K562 (cell line): ENCODE data around the gene PRRT1. TPM values are rescaled to one million over a fixed set of nuclear protein-coding genes. Genes with fewer than 3 reads are reported as not detected.

ENCODE experiments used
- ATAC-seq: fragments of 200-7000 bp; cut with Tn5 transposase; 3 replicates; pipeline ENCODE4 v1.9.1; 2020; ENCODE audit warnings: moderate library complexity
- BruUV-seq: library from RNA; stranded (reverse); fragments of 400-500 nt; replicated peaks from 2 replicates; lab custom pipeline; 2021; lab: Mats Ljungman, UMichigan
- CTCF ChIA-PET: fragments of 300-600 bp; formaldehyde crosslinking; extraction: SDS; loops from one replicate; lab custom pipeline; 2021; ENCODE audit warnings: low intra/inter-chr PET ratio; lab: Yijun Ruan, JAX
- POLR2A ChIA-PET: fragments of 300-600, 350-650 bp; sonication (Branson Sonifier 250); formaldehyde crosslinking; extraction: SDS; loops from one replicate; lab custom pipeline; 2021; ENCODE audit warnings: antibody characterized with exemption, inconsistent platforms; lab: Yijun Ruan, JAX
- DNase-seq, 4 experiments: peaks; one replicate each; pipeline versions ENCODE4 v3.0.0 to v3.0.0-alpha.2; 2011 to 2018; ENCODE audit warnings: low spot score in 3 of 4, mixed read lengths in 3 of 4; ENCODE audit errors: extremely low read depth in 1 of 4
- FAIRE-seq: peaks from 2 replicates; lab custom pipeline; 2011; peaks lifted over from hg19 to GRCh38; lab: Jason Lieb, UNC
- H2AFZ ChIP-seq: 2 replicates; pipeline ENCODE4 v1.6.0; 2011; ENCODE audit warnings: low read depth, low read length, control low read depth, inconsistent platforms
- H3K27ac ChIP-seq: fragments of 200-600 bp; 3 replicates; pipeline ENCODE4 v1.8.0; 2011; ENCODE audit warnings: low read depth, mild to moderate bottlenecking, control low read depth, inconsistent platforms, low read length, moderate library complexity, mixed read lengths; ENCODE audit errors: extremely low read depth
- H3K27me3 ChIP-seq, 2 experiments: fragments of 300-600 bp in 1 of 2; 2 replicates in 1 of 2; 3 replicates in 1 of 2; pipeline versions ENCODE4 v1.6.0 to v1.8.0; 2011; ENCODE audit warnings: inconsistent platforms in 2 of 2, low read length in 2 of 2, mild to moderate bottlenecking in 1 of 2, mixed read lengths in 1 of 2, moderate library complexity in 1 of 2; ENCODE audit not compliant: control insufficient read depth in 2 of 2, insufficient read depth in 2 of 2
- H3K36me3 ChIP-seq: fragments of 300-600 bp; 3 replicates; pipeline ENCODE4 v1.8.0; 2011; ENCODE audit warnings: mild to moderate bottlenecking, low read length, inconsistent platforms; ENCODE audit not compliant: control insufficient read depth, insufficient read depth
- H3K4me1 ChIP-seq, 2 experiments: fragments of 200-600 bp in 1 of 2; replicated peaks in 1 of 2; 2 replicates in 1 of 2; 3 replicates in 1 of 2; pipeline versions ENCODE4 v1.5.1 to v1.8.0; 2011; ENCODE audit warnings: inconsistent platforms in 2 of 2, low read length in 2 of 2, mild to moderate bottlenecking in 1 of 2, mixed read lengths in 1 of 2, moderate library complexity in 1 of 2; ENCODE audit not compliant: control insufficient read depth in 2 of 2, insufficient read depth in 2 of 2
- H3K4me2 ChIP-seq: 2 replicates; pipeline ENCODE4 v1.6.1; 2011; ENCODE audit warnings: low read length, control low read depth, inconsistent platforms, mixed read lengths; ENCODE audit not compliant: insufficient read depth
- H3K4me3 ChIP-seq: fragments of 200-600 bp; sonication (generic), shearing (Covaris generic); 2 replicates; pipeline ENCODE4 v1.5.1; 2016; ENCODE audit warnings: control low read depth, inconsistent platforms
- H3K79me2 ChIP-seq: fragments of 200-600 bp; 3 replicates; pipeline ENCODE4 v1.8.0; 2011; ENCODE audit warnings: low read length, inconsistent platforms; ENCODE audit not compliant: control insufficient read depth, insufficient read depth
- H3K9ac ChIP-seq, 2 experiments: 2 replicates each; pipeline versions ENCODE4 v1.6.0 to v1.6.1; 2011; ENCODE audit warnings: low read depth in 2 of 2, low read length in 2 of 2, control low read depth in 1 of 2, inconsistent platforms in 1 of 2, mild to moderate bottlenecking in 1 of 2, mixed read lengths in 1 of 2; ENCODE audit not compliant: insufficient read depth in 1 of 2
- H3K9me1 ChIP-seq: one replicate; pipeline ENCODE4 v1.6.0; 2011; ENCODE audit warnings: inconsistent platforms, mild to moderate bottlenecking, low read length, moderate library complexity; ENCODE audit not compliant: control insufficient read depth, insufficient read depth
- H3K9me3 ChIP-seq: replicated peaks from 2 replicates; pipeline ENCODE4 v1.5.1; 2011; ENCODE audit warnings: low read depth, low read length, inconsistent platforms; ENCODE audit not compliant: control insufficient read depth, insufficient read depth
- H4K20me1 ChIP-seq: replicated peaks from 2 replicates; pipeline ENCODE4 v1.6.1; 2011; ENCODE audit warnings: low read length, inconsistent platforms, mixed read lengths; ENCODE audit not compliant: control insufficient read depth, insufficient read depth
- CBFB ChIP-seq: sonication (generic); formaldehyde crosslinking; IDR thresholded peaks from 2 replicates; pipeline ENCODE4 v1.4.0; 2020; ENCODE audit warnings: mild to moderate bottlenecking, missing genetic modification reagents
- FOXP4 ChIP-seq: sonication (generic); formaldehyde crosslinking; IDR thresholded peaks from 2 replicates; pipeline ENCODE4 v1.8.0; 2022; ENCODE audit warnings: mild to moderate bottlenecking, missing genetic modification reagents, borderline replicate concordance
- HDAC1 ChIP-seq, 2 experiments: fragments of 450-650 bp; IDR thresholded peaks; 2 replicates each; pipeline ENCODE4 v1.6.1; 2016 to 2017; ENCODE audit warnings: inconsistent platforms in 1 of 2, mild to moderate bottlenecking in 1 of 2, moderate library complexity in 1 of 2
- KDM1A ChIP-seq, 2 experiments: fragments of 450-650 bp; IDR thresholded peaks; 2 replicates each; pipeline ENCODE4 v1.6.1; 2016; ENCODE audit warnings: mild to moderate bottlenecking in 2 of 2
- RCOR1 ChIP-seq, 2 experiments: IDR thresholded peaks; 2 replicates each; pipeline ENCODE4 v1.6.1; 2012; ENCODE audit warnings: low read depth in 2 of 2, low read length in 2 of 2, borderline replicate concordance in 1 of 2, improper control_type of control experiment in 1 of 2
- SOX6 ChIP-seq: fragments of 450-650 bp; IDR thresholded peaks from 2 replicates; pipeline ENCODE4 v1.6.1; 2014; ENCODE audit warnings: mild to moderate bottlenecking
- ZBTB17 ChIP-seq: fragments of 450-650 bp; formaldehyde crosslinking; IDR thresholded peaks from 2 replicates; pipeline ENCODE4 v1.4.0; 2020; ENCODE audit warnings: mild to moderate bottlenecking
- ZBTB43 ChIP-seq: sonication (generic); formaldehyde crosslinking; IDR thresholded peaks from 2 replicates; pipeline ENCODE4 v1.8.0; 2023; ENCODE audit warnings: mild to moderate bottlenecking, missing genetic modification reagents
- ZSCAN29 ChIP-seq: fragments of 450-650 bp; IDR thresholded peaks from 2 replicates; pipeline ENCODE4 v1.6.1; 2017
- WGBS: fragments of 100-300 bp; shearing (Covaris generic); methylation state at CpG from one replicate; pipeline ENCODE4 v1.1.6; 2016; ENCODE audit warnings: low coverage, mixed read lengths; ENCODE audit not compliant: insufficient coverage; ENCODE audit errors: missing lambda C conversion rate; 5-methylcytosine and 5-hydroxymethylcytosine counted together
- in situ Hi-C: fragments of 300-500 bp; cut with MboI; formaldehyde crosslinking; loops from 4 replicates; pipeline ENCODE4 v1.15.0; 2018; ENCODE audit warnings: inconsistent platforms, mixed read lengths
- intact Hi-C: fragments of 100-400 bp; cut with micrococcal nuclease; formaldehyde crosslinking; loops from 2 replicates; pipeline ENCODE4 v1.14.2; 2022
- polyA plus RNA-seq, 8 experiments: library from polyadenylated mRNA; depleted of rRNA in 4 of 8; stranded (reverse) in 5 of 8; unstranded in 3 of 8; fragments of >200 nt; fragmentation: Nextera tagmentation in 2 of 8; fragmentation: Illumina TruSeq in 1 of 8; extraction: Ambion mirVana in 2 of 8; extraction: Trizol in 1 of 8; gene quantifications; 2 replicates each; pipeline versions ENCODE4 v1.2.1 to v1.2.3, GENCODE V29; 2011 to 2014; ENCODE audit warnings: inconsistent platforms in 1 of 8, missing spikeins in 1 of 8
- total RNA-seq, 7 experiments: library from RNA; depleted of rRNA in 6 of 7; stranded (reverse); fragments of >200 nt in 6 of 7; fragmentation: Illumina TruSeq in 2 of 7; extraction: Trizol in 2 of 7; gene quantifications; 2 replicates each; pipeline versions ENCODE4 v1.2.1 to v1.2.3, GENCODE V29; 2011 to 2021; ENCODE audit warnings: low replicate concordance in 1 of 7

Gene PRRT1
- total and polyA plus RNA-seq, 9 of the 15 experiments (the other 6 are each of a cell fraction or from before 2014, with no cell fraction given) = 0.14 to 3.5 (median 0.41) TPM

GRCh38 chr6:32174416-32174815 is 22.7 kb upstream of the PRRT1 start:
- no peak overlapping the region for H2AFZ ChIP-seq
- in situ Hi-C loops = no loop called here
- WGBS = 74% methylated on average over 1 of the region's 1 CpG
- DNase-seq (no peak), FAIRE-seq (no peak), ATAC-seq (no peak)
- intact Hi-C loops = loop anchor here (10.0 kb wide), 2 partner anchors 350 to 510 kb away; partner anchors contain the start of genes C6orf47, CSNK2B, GPANK1 and HSPA1B
- no TSS peak for BruUV-seq
- H3K4me1 ChIP-seq = peaks cover 25 to 46% of the 10 kb centered on the region in 2 experiments
- H3K27ac ChIP-seq = no peak overlapping the region; the same call in 2 of the 3 replicates
- peak overlapping the region in 1 of 2 experiments; percentile 81; a peak in 2 of 4 replicates for H3K9ac ChIP-seq
- POLR2A ChIA-PET = interaction anchor here (0.6 kb wide), 1 partner anchor 758 kb away, joined by 3 read pairs; no protein-coding TSS in a partner anchor
- no peaks in the 10 kb centered on the region for H3K9me3 ChIP-seq
- peaks cover 55% of the 10 kb centered on the region for H3K79me2 ChIP-seq
- no peaks in the 10 kb centered on the region for H3K9me1 ChIP-seq
- no peak for TF ChIP-seq SOX6
- H3K4me2 ChIP-seq = peak overlapping the region; percentile 88
- no peaks in the 10 kb centered on the region for H4K20me1 ChIP-seq
- H3K4me3 ChIP-seq = peak overlapping the region; percentile 88
- peaks cover 35% of the 10 kb centered on the region for H3K36me3 ChIP-seq
- CTCF ChIA-PET = interaction anchor here (0.5 kb wide), 1 partner anchor 54 kb away, joined by 3 read pairs; no protein-coding TSS in a partner anchor
- no peaks in the 10 kb centered on the region for H3K27me3 ChIP-seq

- DNase-seq (no peak), ATAC-seq (no peak), FAIRE-seq (no peak)
- Histone ChIP-seq H3K9me3 (no peaks in the 10 kb centered on the region), H3K27me3 (no peaks in the 10 kb centered on the region), H3K9ac (peak overlapping the region; percentile 4 to 31; a peak in 1 of 4 replicates), H3K4me1 (peaks cover 37 to 55% of the 10 kb centered on the region in 2 experiments), H2AFZ (no peak overlapping the region), H3K9me1 (no peaks in the 10 kb centered on the region), H3K27ac (no peak overlapping the region; the same call in 2 of the 3 replicates), H3K79me2 (peaks cover 47% of the 10 kb centered on the region), H4K20me1 (no peaks in the 10 kb centered on the region), H3K36me3 (peaks cover 45% of the 10 kb centered on the region), H3K4me2 (peak overlapping the region; percentile 15; the same call in 1 of the 2 replicates), H3K4me3 (no peak overlapping the region)
- CTCF ChIA-PET = no interaction called here
- in situ Hi-C loops (no loop called here), intact Hi-C loops (loop anchor here (10.0 kb wide), 2 partner anchors 348 to 508 kb away; partner anchors contain the start of genes C6orf47, CSNK2B, GPANK1 and HSPA1B)
- POLR2A ChIA-PET = interaction anchor here (0.5 to 1.4 kb wide), 4 partner anchors 9 to 24 kb away, joined by 3 to 5 read pairs (median 4); partner anchors contain the start of gene PBX2
- WGBS = 63% methylated on average over 4 of the region's 4 CpGs
- BruUV-seq = no TSS peak
- TF ChIP-seq FOXP4 (CRISPR knock-in tag) (0 out of 2 replicates have a peak, but pooled peaks have one; percentile 36), CBFB (CRISPR knock-in tag) (0 out of 2 replicates have a peak, but pooled peaks have one; percentile 65), KDM1A (IDR thresholded peaks at IDR 0.05) (peak; percentile 46 to 66; a peak in 3 of 4 replicates), ZBTB17 (CRISPR knock-in tag) (no peak), RCOR1 (IDR thresholded peaks at IDR 0.05; ENCODE audit: borderline replicate concordance in 1 of 2, low read depth in 2 of 2, low read length in 2 of 2) (0 out of 4 replicates have a peak, but pooled peaks of 1 of the 2 experiments have one; percentile 16), ZSCAN29 (no peak), HDAC1 (IDR thresholded peaks at IDR 0.05) (peak in 1 of 2 experiments; percentile 33; a peak in 1 of 4 replicates), ZBTB43 (0 out of 2 replicates have a peak, but pooled peaks have one; percentile 37)
Measured at GRCh38 chr6:32173051-32173727, 21.4 kb upstream of the PRRT1 start.
